SK-N-SH treated with all-trans-retinoic acid at 6 μM for 48 hours (cell line): ENCODE measurements around the gene PARD3.

Source experiments
- BACH2 ChIP-seq: fragments of 250-450 bp; sonication (Bioruptor Pico); IDR thresholded peaks from 2 replicates; pipeline ENCODE4 v1.9.0; 2021; ENCODE audit warnings: mild to moderate bottlenecking, borderline replicate concordance
- PATZ1 ChIP-seq: fragments of 250-450 bp; sonication (Bioruptor Pico); IDR thresholded peaks from 2 replicates; pipeline ENCODE4 v1.8.0; 2020; ENCODE audit warnings: mild to moderate bottlenecking, moderate library complexity, borderline replicate concordance
- TOX ChIP-seq: fragments of 250-450 bp; sonication (Bioruptor Pico); IDR thresholded peaks from 2 replicates; pipeline ENCODE4 v1.8.0; 2021; ENCODE audit warnings: mild to moderate bottlenecking, moderate library complexity, borderline replicate concordance
- ZFP3 ChIP-seq: fragments of 250-450 bp; sonication (Bioruptor Pico); IDR thresholded peaks from 2 replicates; pipeline ENCODE4 v1.5.0; 2020; ENCODE audit warnings: mild to moderate bottlenecking, moderate library complexity
- ZFP30 ChIP-seq: fragments of 450-650 bp; formaldehyde crosslinking; IDR thresholded peaks from 2 replicates; pipeline ENCODE4 v1.5.0; 2022; ENCODE audit warnings: mild to moderate bottlenecking, moderate library complexity
- ZNF70 ChIP-seq: fragments of 450-650 bp; formaldehyde crosslinking; IDR thresholded peaks from 2 replicates; pipeline ENCODE4 v1.5.0; 2020; ENCODE audit warnings: mild to moderate bottlenecking, moderate library complexity
- ZNF8 ChIP-seq: fragments of 450-650 bp; formaldehyde crosslinking; IDR thresholded peaks from 2 replicates; pipeline ENCODE4 v1.5.0; 2020; ENCODE audit warnings: mild to moderate bottlenecking, moderate library complexity
- TF ChIP-seq, protein P1 (sequence below): fragments of 250-450 bp; sonication (Bioruptor Pico); IDR thresholded peaks from 2 replicates; pipeline ENCODE4 v1.5.1; 2020; ENCODE audit warnings: low read depth, mild to moderate bottlenecking, moderate library complexity

- TF ChIP-seq ZFP3, result no peak
- TF ChIP-seq, protein P1, sequence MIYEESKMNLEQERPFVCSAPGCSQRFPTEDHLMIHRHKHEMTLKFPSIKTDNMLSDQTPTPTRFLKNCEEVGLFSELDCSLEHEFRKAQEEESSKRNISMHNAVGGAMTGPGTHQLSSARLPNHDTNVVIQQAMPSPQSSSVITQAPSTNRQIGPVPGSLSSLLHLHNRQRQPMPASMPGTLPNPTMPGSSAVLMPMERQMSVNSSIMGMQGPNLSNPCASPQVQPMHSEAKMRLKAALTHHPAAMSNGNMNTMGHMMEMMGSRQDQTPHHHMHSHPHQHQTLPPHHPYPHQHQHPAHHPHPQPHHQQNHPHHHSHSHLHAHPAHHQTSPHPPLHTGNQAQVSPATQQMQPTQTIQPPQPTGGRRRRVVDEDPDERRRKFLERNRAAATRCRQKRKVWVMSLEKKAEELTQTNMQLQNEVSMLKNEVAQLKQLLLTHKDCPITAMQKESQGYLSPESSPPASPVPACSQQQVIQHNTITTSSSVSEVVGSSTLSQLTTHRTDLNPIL (CRISPR knock-in tag), result no peak
- TF ChIP-seq BACH2 (CRISPR knock-in tag), result no peak
- no peak for TF ChIP-seq ZNF70 (CRISPR knock-in tag)
- no peak for TF ChIP-seq ZFP30 (CRISPR knock-in tag)
- no peak for TF ChIP-seq PATZ1 (CRISPR knock-in tag)
- TF ChIP-seq ZNF8, result no peak
- TF ChIP-seq TOX (CRISPR knock-in tag), result no peak
Observed at GRCh38 chr10:34838366-34838900, 23.3 kb upstream of the PARD3 start.
